Sigmoid colon (tissue), 7 donors: ENCODE results near the gene ARSH. TPM values are rescaled to one million over a fixed set of nuclear protein-coding genes. Genes with fewer than 3 reads are reported as not detected.
"Not testable (repeated sequence)": the region's sequence is repeated elsewhere in the genome, so short reads cannot be mapped to it uniquely, and the experiment has no call there.

Experiments
- DNase-seq: peaks from one replicate; pipeline ENCODE4 v3.0.0-alpha.2; 2019
- H3K27ac ChIP-seq, 4 donors: fragments of 200-600 bp; sonication (generic); one replicate each; pipeline ENCODE4 v1.5.1; 2016 to 2019; ENCODE audit warnings: mild to moderate bottlenecking in 1 of 4
- H3K27me3 ChIP-seq, 3 donors: fragments of 200-600 bp; sonication (generic); one replicate each; pipeline ENCODE4 v1.5.1; 2019; ENCODE audit warnings: mild to moderate bottlenecking in 1 of 3
- H3K36me3 ChIP-seq, 4 donors: fragments of 200-600 bp; sonication (generic); one replicate each; pipeline ENCODE4 v1.5.1; 2016 to 2019
- H3K4me1 ChIP-seq, 4 donors: fragments of 200-600 bp; sonication (generic); one replicate each; pipeline ENCODE4 v1.5.1; 2017 to 2019
- H3K4me3 ChIP-seq, 4 donors: fragments of 200-600 bp; sonication (generic); one replicate each; pipeline ENCODE4 v1.5.1; 2017 to 2019; ENCODE audit warnings: mild to moderate bottlenecking in 2 of 4, moderate library complexity in 1 of 4
- H3K9me3 ChIP-seq, 4 donors: fragments of 200-600 bp in 3 of 4; sonication (generic) in 3 of 4; one replicate each; pipeline versions ENCODE4 v1.5.1 to v1.6.1; 2013 to 2019
- CTCF ChIP-seq, 4 experiments: fragments of 450-650 bp in 3 of 4; fragments of 200-600 bp in 1 of 4; IDR thresholded peaks; one replicate each; pipeline ENCODE4 v1.5.1; 2016 to 2019; ENCODE audit warnings: antibody characterized with exemption in 4 of 4, mild to moderate bottlenecking in 3 of 4, moderate library complexity in 2 of 4
- EP300 ChIP-seq, 4 donors: sonication (generic); formaldehyde crosslinking; IDR thresholded peaks; one replicate each; pipeline ENCODE4 v1.6.1; 2017; ENCODE audit warnings: antibody characterized with exemption in 4 of 4
- POLR2A ChIP-seq, 2 donors: fragments of 450-650 bp; IDR thresholded peaks; one replicate each; pipeline ENCODE4 v1.6.1; 2016; ENCODE audit warnings: antibody characterized with exemption in 2 of 2, mild to moderate bottlenecking in 2 of 2, moderate library complexity in 2 of 2
- POLR2AphosphoS5 ChIP-seq, 4 donors: sonication (generic); formaldehyde crosslinking; IDR thresholded peaks; one replicate each; pipeline ENCODE4 v1.6.1; 2017; ENCODE audit warnings: antibody characterized with exemption in 4 of 4
- WGBS, 2 donors: extraction: QIAGEN DNeasy Blood & Tissue Kit; methylation state at CpG; one replicate each; pipeline ENCODE4 v1.1.7; 2013; 5-methylcytosine and 5-hydroxymethylcytosine counted together
- intact Hi-C: fragments of 100-400 bp; cut with DNase I; formaldehyde crosslinking; loops from one replicate; pipeline ENCODE4 v1.15.1; 2023
- polyA plus RNA-seq, 3 donors: library from polyadenylated mRNA; stranded (reverse); fragments of 200-250 nt; gene quantifications; one replicate each; pipeline ENCODE4 v1.2.3, GENCODE V29; 2013
- total RNA-seq, 4 donors: library from RNA; depleted of rRNA; stranded (reverse); fragments of >200 nt; gene quantifications; one replicate each; pipeline ENCODE4 v1.1.0, GENCODE V29; 2016
- donor health status: healthy with polysubstance abuse.
- donor health status: Bipolar disorder and iron deficiency.
- donor health status: healthy.

Gene ARSH
- total and polyA plus RNA-seq, 7 donors, result not detected

GRCh38 chrX:3037218-3037617, 30.9 kb downstream of the ARSH start:
- WGBS, 2 donors, result 88 to 96% methylated on average over 3 of the region's 3 CpGs

GRCh38 chrX:3044196-3044595, 37.9 kb downstream of the ARSH start:
- TF ChIP-seq CTCF (IDR thresholded peaks at IDR 0.05) (no peak), EP300 (IDR thresholded peaks at IDR 0.05) (no peak), POLR2A (IDR thresholded peaks at IDR 0.05) (no peak), POLR2AphosphoS5 (IDR thresholded peaks at IDR 0.05) (no peak)
- no peaks in the 10 kb centered on the region for H3K36me3 ChIP-seq
- intact Hi-C loops, result no loop called here
- WGBS, 2 donors, result 65 to 79% methylated on average over 3 of the region's 3 CpGs
- H3K4me3 ChIP-seq, result no peak overlapping the region
- H3K27me3 ChIP-seq, result no peaks in the 10 kb centered on the region
- H3K27ac ChIP-seq, result no peak overlapping the region
- DNase-seq, result no peak
- no peaks in the 10 kb centered on the region for H3K4me1 ChIP-seq
- no peaks in the 10 kb centered on the region for H3K9me3 ChIP-seq

More at GRCh38 chrX:3037218-3037617, 30.9 kb downstream of the ARSH start:
- no peak for DNase-seq
- TF ChIP-seq EP300 (IDR thresholded peaks at IDR 0.05) (no peak), CTCF (IDR thresholded peaks at IDR 0.05) (no peak), POLR2A (IDR thresholded peaks at IDR 0.05) (no peak), POLR2AphosphoS5 (IDR thresholded peaks at IDR 0.05) (no peak)
- Histone ChIP-seq H3K4me3 (no peak overlapping the region), H3K9me3 (no peaks in the 10 kb centered on the region), H3K27me3 (no peaks in the 10 kb centered on the region), H3K36me3 (no peaks in the 10 kb centered on the region), H3K27ac (no peak overlapping the region), H3K4me1 (no peaks in the 10 kb centered on the region)
- intact Hi-C loops, result no loop called here

DNA sequence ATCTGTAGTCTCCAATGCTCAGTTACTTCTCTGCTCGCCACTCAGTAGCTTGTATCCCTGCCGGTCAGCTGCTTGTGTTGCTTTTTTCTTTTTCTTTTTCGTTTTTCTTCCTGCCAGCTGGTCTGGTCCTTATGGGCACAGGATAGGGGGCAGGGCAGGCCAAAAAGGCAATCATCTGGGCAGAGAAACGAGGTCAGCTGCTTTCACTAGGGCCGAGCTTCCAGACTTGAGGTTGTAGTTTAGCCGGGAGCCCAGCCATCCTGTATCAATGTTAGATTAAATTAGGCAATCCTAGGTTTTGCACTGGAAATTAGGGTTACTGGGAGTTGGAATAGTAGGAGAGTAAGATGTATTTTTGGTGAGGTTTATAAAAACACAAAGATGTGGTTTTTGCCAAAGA, 38.3 kb downstream of the ARSH start:
- Histone ChIP-seq H3K36me3 (no peaks in the 10 kb centered on the region), H3K9me3 (no peaks in the 10 kb centered on the region), H3K4me1 (no peaks in the 10 kb centered on the region), H3K27ac (no peak overlapping the region), H3K4me3 (no peak overlapping the region), H3K27me3 (no peaks in the 10 kb centered on the region)
- 83% methylated on average over 6 of the region's 6 CpGs for WGBS, 2 donors
- intact Hi-C loops, result no loop called here
- TF ChIP-seq EP300 (IDR thresholded peaks at IDR 0.05) (no peak), POLR2AphosphoS5 (IDR thresholded peaks at IDR 0.05) (no peak), CTCF (IDR thresholded peaks at IDR 0.05) (no peak), POLR2A (IDR thresholded peaks at IDR 0.05) (no peak)
- no peak for DNase-seq

- TF ChIP-seq EP300 (IDR thresholded peaks at IDR 0.05) (no peak), POLR2A (IDR thresholded peaks at IDR 0.05) (no peak), POLR2AphosphoS5 (IDR thresholded peaks at IDR 0.05) (no peak), CTCF (IDR thresholded peaks at IDR 0.05) (no peak)
- intact Hi-C loops, result no loop called here
- Histone ChIP-seq H3K4me3 (no peak overlapping the region), H3K9me3 (no peaks in the 10 kb centered on the region), H3K27me3 (no peaks in the 10 kb centered on the region), H3K4me1 (no peaks in the 10 kb centered on the region), H3K27ac (no peak overlapping the region), H3K36me3 (no peaks in the 10 kb centered on the region)
- no peak for DNase-seq
- WGBS, 2 donors, result 68 to 69% methylated on average over 10 of the region's 10 CpGs
Observed at GRCh38 chrX:3046253-3047240, 40.2 kb downstream of the ARSH start.

- H3K27me3 ChIP-seq, H3K36me3 ChIP-seq, H3K9me3 ChIP-seq, H3K27ac ChIP-seq, H3K4me3 ChIP-seq, intact Hi-C loops, DNase-seq, H3K4me1 ChIP-seq: not testable (repeated sequence)
- WGBS, 2 donors, result 47 to 64% methylated on average over 10 to 11 of the region's 11 CpGs
Observed at GRCh38 chrX:3050523-3051175, 44.3 kb downstream of the ARSH start.
